ENCODE data around the gene SERPINA4.

The SERPINA4 gene

GRCh38 chr14:94542811-94543440, 18.3 kb upstream of the SERPINA4 start:
- DNase-seq (ENCODE audit: low read depth), result no peak

DNA sequence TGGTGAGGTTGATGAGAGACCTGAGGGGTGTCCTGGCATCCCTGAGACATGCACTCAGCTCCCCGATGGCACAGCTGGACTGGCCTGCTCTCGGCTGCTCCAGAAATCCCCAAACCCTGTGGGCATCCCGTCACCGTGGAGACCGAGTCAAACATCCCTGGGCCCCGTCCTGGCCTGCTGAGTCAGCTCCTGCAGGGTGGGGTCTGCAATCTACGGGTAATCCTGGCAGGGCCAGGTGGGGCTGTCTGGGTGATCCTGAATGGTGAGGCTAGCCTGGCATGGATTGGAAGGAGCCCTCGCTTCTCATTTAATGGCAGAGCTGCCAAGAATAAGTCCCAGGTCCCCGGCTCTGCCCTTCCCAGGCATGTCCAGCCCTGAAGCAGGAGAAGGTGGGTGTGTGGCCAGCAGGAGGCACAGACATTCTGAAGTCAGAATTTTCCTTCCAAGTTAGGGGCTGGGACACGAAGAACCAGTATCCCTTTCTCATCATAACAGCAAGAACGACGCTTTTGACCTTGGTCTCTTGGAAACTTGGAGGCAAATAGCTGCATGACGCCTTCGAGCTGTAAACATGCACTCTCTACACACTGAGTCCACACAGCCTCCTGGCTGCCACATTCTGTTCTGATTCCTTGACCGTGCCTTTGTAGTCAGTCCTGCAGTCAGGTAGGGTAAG, 17.7 kb upstream of the SERPINA4 start:
- no peak for DNase-seq (ENCODE audit: low read depth)

GRCh38 chr14:94544726-94545125, 16.5 kb upstream of the SERPINA4 start:
- DNase-seq (ENCODE audit: low read depth), result no peak

- DNase-seq (ENCODE audit: low read depth), result no peak
These were observed 16.0 kb upstream of the SERPINA4 start for GRCh38 chr14:94545131-94545841.

DNA sequence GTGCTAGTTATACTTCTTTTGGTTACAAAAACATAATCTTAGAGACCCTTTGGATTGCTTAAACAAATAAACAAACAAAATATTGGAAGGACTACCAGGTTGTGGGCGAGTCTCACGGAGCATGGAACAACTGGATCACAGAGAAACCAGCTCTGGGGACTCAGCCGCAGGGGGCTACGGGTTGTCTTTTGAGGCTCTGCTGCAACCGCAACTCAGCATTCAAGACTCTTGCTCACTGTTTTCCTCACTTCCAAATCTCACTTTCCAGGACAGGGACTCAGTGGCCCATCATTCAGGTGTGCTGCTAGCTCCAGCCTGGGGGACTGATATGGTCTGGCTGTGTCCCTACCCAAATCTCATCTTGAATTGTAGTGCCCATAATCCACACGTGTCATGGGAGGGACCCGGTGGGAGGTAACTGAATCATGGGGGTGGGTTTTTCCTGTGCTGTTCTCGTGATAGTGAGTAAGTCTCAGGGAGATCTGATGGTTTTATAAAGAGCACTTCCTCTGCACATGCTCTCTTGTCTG, 14.0 kb upstream of the SERPINA4 start:
- DNase-seq (ENCODE audit: low read depth), result no peak

- DNase-seq (ENCODE audit: low read depth), result no peak
These were observed 13.5 kb upstream of the SERPINA4 start for GRCh38 chr14:94547726-94548125.

DNA sequence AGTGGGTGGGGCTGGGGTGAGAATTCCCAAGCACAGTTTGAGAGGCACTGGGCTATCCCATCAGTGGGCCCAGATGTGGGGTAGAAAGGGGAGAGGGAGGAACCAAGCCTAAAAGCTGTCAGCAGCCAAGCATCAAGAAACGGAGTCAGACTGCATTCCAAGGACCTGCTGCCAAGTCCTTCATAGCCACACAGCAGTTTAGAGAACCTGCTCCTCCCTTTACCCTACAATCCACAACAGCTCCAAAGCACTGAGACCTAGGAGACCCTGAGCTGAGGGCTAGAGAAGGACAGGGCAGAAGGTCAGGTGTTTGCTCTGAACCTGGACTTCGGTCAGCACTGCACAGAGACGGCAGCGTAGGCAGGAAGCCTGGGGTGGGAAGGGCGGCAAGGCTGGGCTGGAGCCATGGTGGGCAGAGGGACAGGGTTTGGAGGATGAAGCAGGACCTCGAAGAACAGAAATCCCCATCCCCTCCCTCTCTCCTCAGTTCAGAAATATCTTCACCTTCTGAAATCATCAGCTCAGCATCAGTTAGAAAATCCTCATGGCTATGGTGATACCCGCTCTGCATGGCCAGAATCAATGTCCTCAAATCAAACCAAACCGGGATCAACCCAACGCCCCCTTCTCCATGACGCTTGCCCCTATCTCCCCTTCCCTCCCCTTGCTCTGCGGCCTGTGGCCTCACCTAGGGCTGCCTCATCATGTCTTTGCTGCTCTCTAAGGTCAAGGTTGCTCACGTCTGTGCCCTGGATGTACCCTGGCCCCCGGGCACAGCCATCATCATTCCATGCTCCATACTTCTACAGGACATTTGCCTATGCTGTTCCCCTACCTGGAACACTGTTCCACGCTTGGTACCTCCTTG, 12.9 kb upstream of the SERPINA4 start:
- no peak for DNase-seq (ENCODE audit: low read depth)

DNA sequence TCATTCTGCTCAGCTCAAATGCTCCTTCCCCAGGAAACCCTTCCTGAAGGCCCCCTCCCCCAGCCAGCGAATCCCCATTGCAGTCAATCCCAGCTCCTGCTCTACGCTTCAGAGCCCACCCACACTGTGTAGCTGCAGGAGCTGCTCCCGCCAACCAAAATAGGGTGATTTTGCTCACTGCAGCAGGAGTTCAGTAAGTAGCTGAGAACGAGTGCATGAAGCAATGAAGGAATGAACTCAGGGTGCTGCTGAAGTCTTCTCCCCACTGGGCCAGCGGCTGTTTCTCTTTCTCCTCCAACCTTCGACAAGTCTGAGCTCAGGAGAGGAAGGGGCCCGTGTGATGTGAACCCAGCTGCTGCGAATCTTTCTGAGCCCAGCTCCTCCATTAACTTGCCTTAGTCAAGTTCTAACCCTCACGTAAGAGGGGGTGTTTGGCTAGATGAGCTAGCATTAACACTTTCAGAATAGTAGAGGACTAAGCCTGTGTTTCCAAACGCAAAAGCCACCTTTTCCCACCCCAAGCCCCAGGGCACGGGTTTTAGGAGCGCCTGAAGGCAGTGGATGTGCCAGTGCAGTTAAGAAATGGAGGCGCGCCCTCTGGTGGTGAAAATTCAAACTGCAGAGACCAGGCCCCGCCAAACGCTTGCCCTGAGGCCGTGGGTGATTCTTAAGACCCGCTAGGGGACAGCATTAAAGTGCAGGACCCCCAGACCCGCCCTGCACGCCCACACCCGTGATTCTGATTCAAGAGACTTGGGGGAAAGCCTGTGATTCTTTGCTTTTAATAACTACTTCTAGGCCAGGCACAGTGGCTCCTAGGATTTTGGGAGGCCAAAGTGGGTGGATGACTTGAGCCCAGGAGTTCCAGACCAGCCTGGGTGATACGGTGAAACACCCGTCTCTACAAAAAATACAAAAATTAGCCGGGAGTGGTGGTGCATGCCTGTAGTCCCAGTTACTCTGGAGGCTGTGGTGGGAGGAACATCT, 11.9 kb upstream of the SERPINA4 start:
- no peak for DNase-seq (ENCODE audit: low read depth)

- DNase-seq (ENCODE audit: low read depth), result no peak
These were observed 11.2 kb upstream of the SERPINA4 start for GRCh38 chr14:94550041-94550440.

DNA sequence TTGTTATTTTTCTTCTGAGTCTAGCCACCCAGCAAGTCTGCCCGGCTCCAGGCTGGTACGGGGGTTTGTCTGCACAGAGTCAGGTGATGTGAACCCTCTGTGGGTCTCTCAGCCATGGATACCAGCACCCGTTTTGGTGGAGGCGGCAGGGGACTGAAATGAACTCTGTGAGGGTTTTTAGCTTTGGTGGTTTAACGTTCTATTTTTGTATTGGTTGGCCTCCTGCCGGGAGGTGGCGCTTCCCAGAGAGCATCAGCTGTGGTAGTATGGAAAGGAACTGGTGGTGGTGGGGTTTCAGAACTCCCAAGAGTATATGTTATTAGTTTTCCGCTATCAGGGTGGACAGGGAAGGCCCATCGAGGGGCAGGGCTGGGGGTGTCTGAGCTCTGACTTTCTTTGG, 5.3 kb upstream of the SERPINA4 start:
- no peak for DNase-seq (ENCODE audit: low read depth)

DNA sequence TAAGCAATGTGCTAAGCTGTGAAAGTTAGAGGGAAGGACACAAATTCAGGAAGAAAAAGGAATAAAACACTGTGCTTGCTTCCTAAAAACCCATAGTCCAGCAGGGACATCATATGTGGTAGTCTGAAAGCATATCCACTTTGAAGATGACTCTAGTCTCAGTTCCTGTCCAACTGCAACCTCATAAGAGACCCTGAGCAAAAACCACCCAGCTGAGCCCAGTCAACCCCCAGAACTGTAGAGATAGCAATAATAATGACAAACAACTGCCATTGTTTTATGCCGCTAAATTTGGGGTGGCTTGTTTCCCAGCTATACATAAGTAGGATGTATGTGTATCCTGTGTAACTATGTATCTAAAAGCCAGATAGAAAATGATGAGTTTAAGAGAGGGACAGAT, 3.9 kb upstream of the SERPINA4 start:
- DNase-seq (ENCODE audit: low read depth), result no peak

DNA sequence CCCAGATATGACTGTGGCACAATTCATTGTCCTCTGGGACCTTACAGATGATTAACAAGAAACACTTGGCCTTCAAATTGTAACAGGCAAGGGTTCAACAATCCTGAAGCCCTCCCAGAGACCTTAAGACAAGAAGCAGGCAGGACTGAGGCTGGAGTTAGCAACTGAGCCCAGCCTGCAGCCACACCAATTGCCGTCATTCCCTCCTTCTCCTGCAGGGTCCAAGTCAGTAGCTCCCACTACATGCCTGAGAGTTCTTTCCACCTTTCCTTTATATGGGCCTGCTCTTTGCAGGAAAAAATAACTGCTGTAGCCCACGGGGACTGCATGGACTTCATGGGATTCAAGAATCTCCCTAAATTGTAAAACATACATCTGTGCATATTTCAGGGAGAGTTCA, 2.4 kb upstream of the SERPINA4 start:
- DNase-seq (ENCODE audit: low read depth), result no peak

GRCh38 chr14:94559638-94560290, 1.5 kb upstream of the SERPINA4 start:
- no peak for DNase-seq (ENCODE audit: low read depth)

DNA sequence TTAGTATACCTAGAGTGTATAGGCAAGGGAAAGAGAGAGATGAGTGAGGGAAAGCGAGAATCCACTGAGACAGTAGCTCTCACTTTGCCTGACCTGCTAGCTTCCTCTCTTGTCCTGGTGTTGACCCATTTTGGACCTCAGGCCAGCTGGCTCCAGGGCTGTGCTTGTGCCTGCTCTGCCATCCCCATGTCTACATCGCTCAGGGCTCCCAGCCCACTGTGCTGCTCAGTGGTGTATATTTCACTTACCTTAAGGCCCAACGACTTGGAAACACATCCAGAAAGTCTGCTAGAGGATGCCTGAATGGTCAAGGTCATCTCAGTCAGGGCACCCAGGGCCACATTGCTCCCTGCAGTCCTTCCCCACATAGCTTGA, 964 bp upstream of the SERPINA4 start:
- no peak for DNase-seq (ENCODE audit: low read depth)

GRCh38 chr14:94561656-94562010, 391 bp downstream of the SERPINA4 start:
- DNase-seq (ENCODE audit: low read depth), result no peak

DNA sequence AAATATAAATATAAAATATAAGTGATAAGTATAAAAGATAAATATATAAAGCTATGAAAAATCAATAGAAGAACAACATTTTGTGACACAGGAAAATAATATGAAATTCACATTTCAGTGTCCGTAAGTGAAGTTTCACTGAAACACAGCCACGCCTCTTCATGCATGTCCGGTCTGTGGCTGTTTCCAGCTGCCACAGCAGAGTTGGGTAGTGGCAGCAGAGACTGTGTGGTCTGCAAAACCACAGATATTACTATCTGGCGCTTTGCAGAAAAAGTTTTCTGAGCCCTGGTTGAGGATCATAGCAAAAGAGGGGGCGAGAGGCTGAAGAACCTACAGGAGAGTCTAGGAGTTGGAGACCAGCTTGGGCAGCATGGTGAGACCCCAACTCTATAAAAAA, 780 bp downstream of the SERPINA4 start:
- no peak for DNase-seq (ENCODE audit: low read depth)

DNA sequence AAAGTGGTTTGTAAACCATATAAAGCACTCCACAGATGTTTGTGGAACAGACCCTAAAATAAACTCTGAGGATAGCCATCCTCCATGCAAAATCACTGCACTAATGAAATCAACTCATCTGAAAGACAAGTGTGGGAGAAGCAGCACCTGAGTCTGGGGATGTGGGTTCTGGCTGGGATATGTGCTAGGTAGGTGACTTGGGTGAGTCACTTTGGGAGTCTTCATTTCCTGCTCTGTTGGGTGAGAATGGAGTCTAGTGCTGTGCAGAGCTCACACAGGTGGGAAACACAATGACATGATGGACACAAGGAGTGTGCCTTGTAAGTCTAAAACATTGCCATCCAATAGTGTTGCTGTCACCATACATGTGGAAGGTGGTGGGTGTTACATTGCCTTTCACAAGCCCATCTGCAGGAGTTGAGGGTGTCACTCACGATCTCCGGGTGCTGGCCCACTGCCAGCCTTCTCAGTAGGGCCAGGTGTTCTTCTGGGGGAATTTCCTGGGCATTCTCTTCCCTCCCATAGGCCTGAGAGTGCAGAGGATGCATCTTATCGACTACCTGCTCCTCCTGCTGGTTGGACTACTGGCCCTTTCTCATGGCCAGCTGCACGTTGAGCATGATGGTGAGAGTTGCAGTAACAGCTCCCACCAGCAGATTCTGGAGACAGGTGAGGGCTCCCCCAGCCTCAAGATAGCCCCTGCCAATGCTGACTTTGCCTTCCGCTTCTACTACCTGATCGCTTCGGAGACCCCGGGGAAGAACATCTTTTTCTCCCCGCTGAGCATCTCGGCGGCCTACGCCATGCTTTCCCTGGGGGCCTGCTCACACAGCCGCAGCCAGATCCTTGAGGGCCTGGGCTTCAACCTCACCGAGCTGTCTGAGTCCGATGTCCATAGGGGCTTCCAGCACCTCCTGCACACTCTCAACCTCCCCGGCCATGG, 2.0 kb downstream of the SERPINA4 start:
- DNase-seq (ENCODE audit: low read depth), result no peak

- DNase-seq (ENCODE audit: low read depth), result no peak
These were observed 3.1 kb downstream of the SERPINA4 start for GRCh38 chr14:94564381-94564780.

GRCh38 chr14:94568186-94568585, 6.9 kb downstream of the SERPINA4 start:
- DNase-seq (ENCODE audit: low read depth), result no peak

Measured in stromal cell of bone marrow (primary cell).